CD14-positive monocyte (primary cell): ENCODE measurements around the gene WFDC10A. TPM values are rescaled to one million over a fixed set of nuclear protein-coding genes. Genes with fewer than 3 reads are reported as not detected.

Experiments used
- DNase-seq, 3 donors: peaks; one replicate each; pipeline ENCODE4 v3.0.0-alpha.2; 2011 to 2022
- H2AFZ ChIP-seq: 2 replicates; pipeline ENCODE4 v1.6.0; 2012; ENCODE audit warnings: mild to moderate bottlenecking, low read depth, low read length, inconsistent platforms; ENCODE audit not compliant: insufficient read depth, poor library complexity, severe bottlenecking
- H3K27ac ChIP-seq, 2 donors: 1 replicate in 1 of 2; 2 replicates in 1 of 2; pipeline ENCODE4 v1.5.1; 2012 to 2013; ENCODE audit warnings: low read length in 2 of 2, control low read depth in 1 of 2, inconsistent platforms in 1 of 2, low read depth in 1 of 2, mild to moderate bottlenecking in 1 of 2
- H3K27me3 ChIP-seq, 2 donors: one replicate each; pipeline versions ENCODE4 v1.6.0 to v1.6.1; 2011 to 2013; ENCODE audit warnings: low read length in 2 of 2; ENCODE audit not compliant: control insufficient read depth in 2 of 2, insufficient read depth in 2 of 2
- H3K36me3 ChIP-seq, 2 donors: replicated peaks in 1 of 2; 1 replicate in 1 of 2; 2 replicates in 1 of 2; pipeline versions ENCODE4 v1.5.1 to v1.6.1; 2012 to 2013; ENCODE audit warnings: low read length in 2 of 2, control low read depth in 1 of 2, inconsistent platforms in 1 of 2, mild to moderate bottlenecking in 1 of 2; ENCODE audit not compliant: insufficient read depth in 2 of 2, control insufficient read depth in 1 of 2
- H3K4me1 ChIP-seq, 2 donors: 1 replicate in 1 of 2; 2 replicates in 1 of 2; pipeline versions ENCODE4 v1.5.1 to v1.6.1; 2012 to 2013; ENCODE audit warnings: low read length in 2 of 2, control low read depth in 1 of 2, inconsistent platforms in 1 of 2, mild to moderate bottlenecking in 1 of 2, moderate library complexity in 1 of 2; ENCODE audit not compliant: insufficient read depth in 2 of 2, control insufficient read depth in 1 of 2
- H3K4me2 ChIP-seq: replicated peaks from 2 replicates; pipeline ENCODE3; 2012; ENCODE audit warnings: low read length, moderate library complexity, mild to moderate bottlenecking; ENCODE audit not compliant: poor library complexity, severe bottlenecking; ENCODE audit errors: extremely low read depth
- H3K4me3 ChIP-seq, 3 experiments: fragments of 200-600 bp in 1 of 3; sonication (generic) in 1 of 3; replicated peaks in 1 of 3; 1 replicate in 2 of 3; 2 replicates in 1 of 3; pipeline ENCODE4 v1.5.1; 2011 to 2013; ENCODE audit warnings: low read length in 3 of 3, mild to moderate bottlenecking in 3 of 3, control low read depth in 2 of 3, low read depth in 2 of 3, inconsistent platforms in 1 of 3, moderate library complexity in 1 of 3
- H3K79me2 ChIP-seq: 2 replicates; pipeline ENCODE4 v1.6.0; 2012; ENCODE audit warnings: mild to moderate bottlenecking, control low read depth, inconsistent platforms, low read length, moderate library complexity; ENCODE audit not compliant: insufficient read depth
- H3K9ac ChIP-seq: 2 replicates; pipeline ENCODE4 v1.6.0; 2017; ENCODE audit warnings: low read length, mild to moderate bottlenecking; ENCODE audit not compliant: insufficient read depth, poor library complexity, severe bottlenecking
- H3K9me3 ChIP-seq, 2 donors: replicated peaks in 1 of 2; 1 replicate in 1 of 2; 2 replicates in 1 of 2; pipeline versions ENCODE4 v1.5.1 to v1.6.1; 2012 to 2013; ENCODE audit warnings: low read length in 2 of 2, control low read depth in 1 of 2; ENCODE audit not compliant: control insufficient read depth in 1 of 2, insufficient read depth in 1 of 2
- H4K20me1 ChIP-seq: 2 replicates; pipeline ENCODE4 v1.6.0; 2012; ENCODE audit warnings: mild to moderate bottlenecking, low read length, control low read depth, moderate library complexity; ENCODE audit not compliant: insufficient read depth
- H3K27ac Mint-ChIP-seq, 7 donors: one replicate each; pipeline ENCODE4 v1.8.0; 2020; ENCODE audit warnings: mild to moderate bottlenecking in 7 of 7, mixed read lengths in 7 of 7, moderate library complexity in 6 of 7, inconsistent platforms in 2 of 7
- H3K27me3 Mint-ChIP-seq, 3 donors: one replicate each; pipeline ENCODE4 v1.8.0; 2021 to 2022; ENCODE audit warnings: low read depth in 3 of 3, mild to moderate bottlenecking in 3 of 3, mixed read lengths in 3 of 3, moderate library complexity in 3 of 3, inconsistent platforms in 1 of 3
- H3K36me3 Mint-ChIP-seq, 2 donors: one replicate each; pipeline ENCODE4 v1.8.0; 2020; ENCODE audit warnings: mixed read lengths in 2 of 2, inconsistent platforms in 1 of 2, mild to moderate bottlenecking in 1 of 2
- H3K4me1 Mint-ChIP-seq: one replicate; pipeline ENCODE4 v1.8.0; 2020; ENCODE audit warnings: mild to moderate bottlenecking, mixed read lengths
- H3K4me3 Mint-ChIP-seq, 2 donors: one replicate each; pipeline ENCODE4 v1.8.0; 2020; ENCODE audit warnings: mild to moderate bottlenecking in 2 of 2, mixed read lengths in 2 of 2, moderate library complexity in 1 of 2
- H3K9me3 Mint-ChIP-seq, 7 donors: one replicate each; pipeline ENCODE4 v1.8.0; 2020 to 2022; ENCODE audit warnings: mixed read lengths in 7 of 7, mild to moderate bottlenecking in 6 of 7, moderate library complexity in 6 of 7, inconsistent platforms in 2 of 7
- CTCF ChIP-seq: fragments of 200-600 bp; IDR thresholded peaks from one replicate; pipeline ENCODE4 v1.8.0; 2022; ENCODE audit warnings: antibody characterized with exemption, mild to moderate bottlenecking
- WGBS: methylation state at CpG from one replicate; pipeline ENCODE4 v1.1.5; 2013; ENCODE audit warnings: missing lambda C conversion rate; ENCODE audit not compliant: insufficient coverage; 5-methylcytosine and 5-hydroxymethylcytosine counted together
- intact Hi-C, 2 donors: fragments of 100-400 bp; cut with micrococcal nuclease; formaldehyde crosslinking; loops; one replicate each; pipeline versions ENCODE4 v1.15.0 to v1.15.1; 2023
- polyA plus RNA-seq, 3 donors: library from polyadenylated mRNA; depleted of rRNA in 1 of 3; unstranded in 2 of 3; stranded (reverse) in 1 of 3; fragments of 300-500 nt in 2 of 3; fragments of >200 nt in 1 of 3; fragmentation: Illumina TruSeq in 2 of 3; gene quantifications; 1 replicate in 2 of 3; 2 replicates in 1 of 3; pipeline ENCODE4 v1.2.3, GENCODE V29; 2012 to 2021

Gene WFDC10A
- polyA plus RNA-seq, 3 donors: not detected

GRCh38 chr20:45646875-45647274 lies 17.3 kb downstream of the WFDC10A start:
- Mint-ChIP-seq H3K27me3 (peaks cover 4 to 7% (median 6%) of the 10 kb centered on the region in 3 donors), H3K9me3 (peaks cover 5 to 15% (median 8%) of the 10 kb centered on the region in 7 donors), H3K4me3 (no peak overlapping the region), H3K36me3 (no peaks in the 10 kb centered on the region), H3K27ac (peak overlapping the region in 1 of 7 donors; percentile 11), H3K4me1 (no peaks in the 10 kb centered on the region)
- 94% methylated on average over 3 of the region's 3 CpGs for WGBS
- no peaks in the 10 kb centered on the region for H3K4me1 ChIP-seq
- H3K9me3 ChIP-seq: peaks cover 0 to 7% of the 10 kb centered on the region in 2 donors
- intact Hi-C loops: no loop called here
- no peak overlapping the region for H3K9ac ChIP-seq
- H2AFZ ChIP-seq: no peak overlapping the region
- no peak overlapping the region for H3K27ac ChIP-seq
- no peak for DNase-seq
- H3K79me2 ChIP-seq: no peaks in the 10 kb centered on the region
- H3K4me2 ChIP-seq: no peak overlapping the region
- no peaks in the 10 kb centered on the region for H4K20me1 ChIP-seq
- no peaks in the 10 kb centered on the region for H3K27me3 ChIP-seq
- TF ChIP-seq CTCF: no peak
- no peaks in the 10 kb centered on the region for H3K36me3 ChIP-seq
- H3K4me3 ChIP-seq: no peak overlapping the region

GRCh38 chr20:45647441-45648050 lies 18.0 kb downstream of the WFDC10A start:
- peaks cover 5 to 15% (median 8%) of the 10 kb centered on the region in 7 donors for H3K9me3 Mint-ChIP-seq

More at GRCh38 chr20:45647441-45648050, 18.0 kb downstream of the WFDC10A start:
- WGBS: 50% methylated on average over 1 of the region's 1 CpG
- no peak for DNase-seq
- Histone ChIP-seq H3K9ac (no peak overlapping the region), H3K4me1 (no peaks in the 10 kb centered on the region), H3K36me3 (no peaks in the 10 kb centered on the region), H3K4me2 (no peak overlapping the region), H3K27me3 (no peaks in the 10 kb centered on the region), H2AFZ (no peak overlapping the region), H3K4me3 (no peak overlapping the region), H4K20me1 (no peaks in the 10 kb centered on the region), H3K9me3 (peaks cover 0 to 7% of the 10 kb centered on the region in 2 donors), H3K27ac (no peak overlapping the region), H3K79me2 (no peaks in the 10 kb centered on the region)
- no peak for TF ChIP-seq CTCF
- intact Hi-C loops: no loop called here
- Mint-ChIP-seq H3K36me3 (no peaks in the 10 kb centered on the region), H3K4me1 (no peaks in the 10 kb centered on the region), H3K27ac (no peak overlapping the region), H3K27me3 (peaks cover 4 to 7% (median 6%) of the 10 kb centered on the region in 3 donors), H3K4me3 (no peak overlapping the region)
